Activated CD8-positive, alpha-beta memory T cell treated with anti-CD3 and anti-CD28 coated beads, Interleukin-2, amount 10 ng/mL, durations not matched to agents 7 days and 5 days (primary cell): ENCODE measurements around the gene LYPD6. TPM values are rescaled to one million over a fixed set of nuclear protein-coding genes. Genes with fewer than 3 reads are reported as not detected.

Experiments
- ATAC-seq: fragments of 150-1000 bp; cut with Tn5 transposase; one replicate; pipeline ENCODE4 v1.10.0; 2021; ENCODE audit warnings: moderate library complexity
- CTCF ChIA-PET: fragments of 350-600 bp; sonication (Branson Sonifier 250); formaldehyde crosslinking; loops from one replicate; lab custom pipeline; 2021; ENCODE audit warnings: antibody characterized with exemption; lab: Charles Lee
- DNase-seq: peaks from one replicate; pipeline ENCODE4 v3.0.0-alpha.2; 2020
- H3K27ac Mint-ChIP-seq: one replicate; pipeline ENCODE4 v1.8.0; 2021; ENCODE audit warnings: mild to moderate bottlenecking, mixed read lengths
- H3K27me3 Mint-ChIP-seq: one replicate; pipeline ENCODE4 v1.8.0; 2021; ENCODE audit warnings: mixed read lengths
- H3K36me3 Mint-ChIP-seq: one replicate; pipeline ENCODE4 v1.8.0; 2021; ENCODE audit warnings: mild to moderate bottlenecking, mixed read lengths
- H3K4me1 Mint-ChIP-seq: one replicate; pipeline ENCODE4 v1.8.0; 2021; ENCODE audit warnings: mixed read lengths
- H3K4me3 Mint-ChIP-seq: one replicate; pipeline ENCODE4 v1.8.0; 2021; ENCODE audit warnings: mild to moderate bottlenecking, moderate library complexity, mixed read lengths
- H3K9me3 Mint-ChIP-seq: one replicate; pipeline ENCODE4 v1.8.0; 2022; ENCODE audit warnings: low read depth, mixed read lengths
- total RNA-seq, 2 experiments: library from RNA; stranded (reverse); gene quantifications; one replicate each; pipeline ENCODE4 v1.2.3, GENCODE V29; 2021

LYPD6 gene
- total RNA-seq, 2 experiments from 2014 or later: not detected

GRCh38 chr2:149463328-149464002, 133.1 kb downstream of the LYPD6 start:
- Mint-ChIP-seq H3K27me3 (peaks cover 27% of the 10 kb centered on the region), H3K4me3 (no peak overlapping the region), H3K4me1 (peaks cover 3% of the 10 kb centered on the region), H3K27ac (no peak overlapping the region), H3K36me3 (peaks cover 10% of the 10 kb centered on the region), H3K9me3 (peaks cover 4% of the 10 kb centered on the region)
- CTCF ChIA-PET: no interaction called here
- ATAC-seq (peak; percentile 61), DNase-seq (no peak)

- CTCF ChIA-PET: no interaction called here
- H3K4me1 Mint-ChIP-seq: peaks cover 3% of the 10 kb centered on the region
Measured at GRCh38 chr2:149464396-149464795, 134.0 kb downstream of the LYPD6 start.

GRCh38 chr2:149465873-149466272, 135.5 kb downstream of the LYPD6 start:
- ATAC-seq (no peak), DNase-seq (no peak)
- CTCF ChIA-PET: no interaction called here
- Mint-ChIP-seq H3K36me3 (peaks cover 5% of the 10 kb centered on the region), H3K27me3 (peaks cover 18% of the 10 kb centered on the region), H3K4me1 (peaks cover 3% of the 10 kb centered on the region), H3K27ac (no peak overlapping the region), H3K9me3 (no peaks in the 10 kb centered on the region), H3K4me3 (no peak overlapping the region)

More at GRCh38 chr2:149464396-149464795, 134.0 kb downstream of the LYPD6 start:
- H3K27me3 Mint-ChIP-seq: peaks cover 23% of the 10 kb centered on the region
- H3K27ac Mint-ChIP-seq: no peak overlapping the region
- no peak for DNase-seq
- no peak overlapping the region for H3K4me3 Mint-ChIP-seq
- H3K36me3 Mint-ChIP-seq: peaks cover 10% of the 10 kb centered on the region
- H3K9me3 Mint-ChIP-seq: no peaks in the 10 kb centered on the region
- no peak for ATAC-seq

- ATAC-seq (no peak), DNase-seq (no peak)
- no peaks in the 10 kb centered on the region for H3K9me3 Mint-ChIP-seq
- no peak overlapping the region for H3K4me3 Mint-ChIP-seq
- peaks cover 20% of the 10 kb centered on the region for H3K27me3 Mint-ChIP-seq
- H3K4me1 Mint-ChIP-seq: peaks cover 3% of the 10 kb centered on the region
- CTCF ChIA-PET: no interaction called here
- peaks cover 3% of the 10 kb centered on the region for H3K36me3 Mint-ChIP-seq
- no peak overlapping the region for H3K27ac Mint-ChIP-seq
Measured at GRCh38 chr2:149466635-149467034, 136.2 kb downstream of the LYPD6 start.

GRCh38 chr2:149467436-149467835, 137.0 kb downstream of the LYPD6 start:
- CTCF ChIA-PET: no interaction called here
- H3K9me3 Mint-ChIP-seq: no peaks in the 10 kb centered on the region
- no peak for ATAC-seq
- H3K4me1 Mint-ChIP-seq: peaks cover 3% of the 10 kb centered on the region
- DNase-seq: no peak
- peaks cover 26% of the 10 kb centered on the region for H3K27me3 Mint-ChIP-seq
- no peak overlapping the region for H3K27ac Mint-ChIP-seq
- no peak overlapping the region for H3K4me3 Mint-ChIP-seq
- H3K36me3 Mint-ChIP-seq: no peaks in the 10 kb centered on the region

- Mint-ChIP-seq H3K4me3 (no peak overlapping the region), H3K36me3 (no peaks in the 10 kb centered on the region), H3K4me1 (no peaks in the 10 kb centered on the region), H3K27me3 (peaks cover 29% of the 10 kb centered on the region), H3K9me3 (no peaks in the 10 kb centered on the region), H3K27ac (no peak overlapping the region)
- ATAC-seq: no peak
- CTCF ChIA-PET: no interaction called here
- no peak for DNase-seq
Measured at GRCh38 chr2:149468636-149469035, 138.2 kb downstream of the LYPD6 start.

GRCh38 chr2:149470046-149470445, 139.7 kb downstream of the LYPD6 start:
- Mint-ChIP-seq H3K4me1 (no peaks in the 10 kb centered on the region), H3K4me3 (no peak overlapping the region), H3K27ac (no peak overlapping the region), H3K36me3 (no peaks in the 10 kb centered on the region), H3K27me3 (peaks cover 33% of the 10 kb centered on the region), H3K9me3 (no peaks in the 10 kb centered on the region)
- DNase-seq (no peak), ATAC-seq (no peak)
- CTCF ChIA-PET: no interaction called here

GRCh38 chr2:149472413-149472812, 142.0 kb downstream of the LYPD6 start:
- CTCF ChIA-PET: no interaction called here
- Mint-ChIP-seq H3K27me3 (peaks cover 23% of the 10 kb centered on the region), H3K9me3 (no peaks in the 10 kb centered on the region)

GRCh38 chr2:149473068-149473467, 142.7 kb downstream of the LYPD6 start:
- no peak for ATAC-seq
- H3K27ac Mint-ChIP-seq: no peak overlapping the region
- H3K4me3 Mint-ChIP-seq: no peak overlapping the region
- H3K4me1 Mint-ChIP-seq: no peaks in the 10 kb centered on the region
- no peaks in the 10 kb centered on the region for H3K36me3 Mint-ChIP-seq
- no peaks in the 10 kb centered on the region for H3K9me3 Mint-ChIP-seq
- peaks cover 21% of the 10 kb centered on the region for H3K27me3 Mint-ChIP-seq
- DNase-seq: no peak
- CTCF ChIA-PET: no interaction called here

More at GRCh38 chr2:149472413-149472812, 142.0 kb downstream of the LYPD6 start:
- H3K4me3 Mint-ChIP-seq: no peak overlapping the region
- no peak for ATAC-seq
- no peak for DNase-seq
- H3K4me1 Mint-ChIP-seq: no peaks in the 10 kb centered on the region
- H3K36me3 Mint-ChIP-seq: no peaks in the 10 kb centered on the region
- H3K27ac Mint-ChIP-seq: no peak overlapping the region

- Mint-ChIP-seq H3K27me3 (peaks cover 17% of the 10 kb centered on the region), H3K4me1 (no peaks in the 10 kb centered on the region), H3K27ac (no peak overlapping the region), H3K9me3 (no peaks in the 10 kb centered on the region), H3K36me3 (no peaks in the 10 kb centered on the region), H3K4me3 (no peak overlapping the region)
- ATAC-seq (no peak), DNase-seq (no peak)
- CTCF ChIA-PET: no interaction called here
Measured at GRCh38 chr2:149473521-149473920, 143.1 kb downstream of the LYPD6 start.

- Mint-ChIP-seq H3K9me3 (no peaks in the 10 kb centered on the region), H3K27ac (no peak overlapping the region), H3K36me3 (no peaks in the 10 kb centered on the region), H3K4me1 (no peaks in the 10 kb centered on the region), H3K4me3 (no peak overlapping the region), H3K27me3 (peaks cover 24% of the 10 kb centered on the region)
- CTCF ChIA-PET: no interaction called here
- no peak for DNase-seq
- ATAC-seq: no peak
Measured at GRCh38 chr2:149483004-149483605, 152.7 kb downstream of the LYPD6 start.

- ATAC-seq (no peak), DNase-seq (no peak)
- peaks cover 25% of the 10 kb centered on the region for H3K27me3 Mint-ChIP-seq
- CTCF ChIA-PET: no interaction called here
- H3K4me3 Mint-ChIP-seq: no peak overlapping the region
- H3K4me1 Mint-ChIP-seq: no peaks in the 10 kb centered on the region
- no peaks in the 10 kb centered on the region for H3K36me3 Mint-ChIP-seq
- H3K27ac Mint-ChIP-seq: no peak overlapping the region
- H3K9me3 Mint-ChIP-seq: no peaks in the 10 kb centered on the region
Measured at GRCh38 chr2:149486664-149487063, 156.3 kb downstream of the LYPD6 start.

GRCh38 chr2:149487189-149487588, 156.8 kb downstream of the LYPD6 start:
- Mint-ChIP-seq H3K27me3 (peaks cover 24% of the 10 kb centered on the region), H3K4me1 (no peaks in the 10 kb centered on the region), H3K9me3 (no peaks in the 10 kb centered on the region), H3K4me3 (no peak overlapping the region), H3K36me3 (no peaks in the 10 kb centered on the region), H3K27ac (no peak overlapping the region)
- DNase-seq (no peak), ATAC-seq (no peak)
- CTCF ChIA-PET: no interaction called here

GRCh38 chr2:149488706-149489440, 158.5 kb downstream of the LYPD6 start:
- peaks cover 18% of the 10 kb centered on the region for H3K27me3 Mint-ChIP-seq
- ATAC-seq (no peak), DNase-seq (no peak)
- no peak overlapping the region for H3K4me3 Mint-ChIP-seq
- CTCF ChIA-PET: no interaction called here
- no peaks in the 10 kb centered on the region for H3K4me1 Mint-ChIP-seq
- H3K36me3 Mint-ChIP-seq: no peaks in the 10 kb centered on the region
- H3K9me3 Mint-ChIP-seq: no peaks in the 10 kb centered on the region
- no peak overlapping the region for H3K27ac Mint-ChIP-seq
